Activated CD4-positive, CD25-positive, alpha-beta regulatory T cell treated with anti-CD3 and anti-CD28 coated beads, Interleukin-2, amount 50 U/mL, for 24 hours (primary cell): Measurements from ENCODE around the gene AKAP6.

Experiments
- ATAC-seq, 2 donors: fragments of 150-1000 bp; cut with Tn5 transposase; one replicate each; pipeline ENCODE4 v1.10.0; 2021; ENCODE audit warnings: mild to moderate bottlenecking in 1 of 2, moderate library complexity in 1 of 2

AKAP6 gene

DNA sequence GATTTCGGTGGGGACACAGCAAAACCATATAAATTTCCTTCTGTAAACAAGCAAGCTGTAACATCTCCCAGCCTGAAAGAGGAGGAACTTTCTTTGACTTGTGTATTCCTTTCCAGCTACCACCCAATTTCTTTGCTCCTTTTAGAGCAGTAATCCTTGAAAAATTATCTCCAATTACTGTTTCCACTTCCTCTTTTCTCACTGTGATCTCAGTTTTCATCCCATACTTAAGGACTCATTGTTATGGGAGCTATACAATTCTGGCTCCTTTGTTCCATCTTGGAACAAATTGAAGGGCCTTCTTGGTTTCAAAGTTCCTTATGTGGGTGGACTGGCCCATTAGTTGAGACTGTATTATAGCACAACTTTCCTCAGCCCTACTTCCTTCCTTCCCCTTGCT is 152.6 kb downstream of the AKAP6 start:
- ATAC-seq = no peak

DNA sequence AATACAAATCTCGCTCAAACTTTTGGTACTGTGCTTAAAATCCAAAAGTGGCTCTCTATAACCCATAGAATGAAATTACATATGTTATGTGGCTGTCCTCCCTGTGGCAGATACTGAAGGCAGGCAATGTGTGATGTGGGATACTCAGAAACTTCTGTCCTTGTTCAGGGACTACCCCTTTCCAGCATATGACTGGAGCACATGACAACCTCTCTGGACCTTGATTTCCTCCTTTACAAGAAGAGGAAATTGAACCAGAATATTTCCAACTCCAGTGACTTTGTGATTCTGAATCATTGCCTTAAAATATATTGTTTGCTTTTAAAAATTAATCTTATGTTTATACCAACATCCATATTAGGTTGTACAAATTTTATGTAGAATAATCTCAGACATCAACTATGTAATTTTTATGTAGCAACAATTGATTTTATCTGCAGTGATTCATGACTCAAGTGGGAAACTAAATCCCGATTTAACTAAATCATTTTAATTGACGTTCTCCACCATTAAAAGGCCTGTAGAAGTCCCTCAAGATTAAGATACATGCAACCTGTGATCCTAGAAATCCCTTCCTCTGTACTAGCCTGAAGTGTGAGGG is 162.4 kb downstream of the AKAP6 start:
- ATAC-seq = no peak

DNA sequence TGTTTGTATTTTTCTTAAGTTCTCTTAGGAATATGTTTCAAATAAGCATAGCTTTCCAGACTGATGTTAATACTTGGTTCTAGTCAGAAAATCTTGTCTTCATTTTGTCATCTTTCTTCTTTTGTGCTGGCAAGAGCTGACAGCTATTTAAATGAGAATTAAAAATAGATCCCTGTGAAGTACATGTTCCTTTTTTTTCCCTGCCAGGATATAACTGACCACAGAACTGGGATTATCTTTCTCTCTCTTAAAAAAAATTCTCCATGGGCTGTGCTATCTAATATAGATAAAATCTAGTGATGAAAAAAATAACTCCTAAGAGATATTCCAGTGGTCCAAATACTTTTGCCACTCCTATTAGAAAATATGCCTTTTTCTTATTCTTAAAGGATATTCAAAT is 163.4 kb downstream of the AKAP6 start:
- ATAC-seq = no peak

DNA sequence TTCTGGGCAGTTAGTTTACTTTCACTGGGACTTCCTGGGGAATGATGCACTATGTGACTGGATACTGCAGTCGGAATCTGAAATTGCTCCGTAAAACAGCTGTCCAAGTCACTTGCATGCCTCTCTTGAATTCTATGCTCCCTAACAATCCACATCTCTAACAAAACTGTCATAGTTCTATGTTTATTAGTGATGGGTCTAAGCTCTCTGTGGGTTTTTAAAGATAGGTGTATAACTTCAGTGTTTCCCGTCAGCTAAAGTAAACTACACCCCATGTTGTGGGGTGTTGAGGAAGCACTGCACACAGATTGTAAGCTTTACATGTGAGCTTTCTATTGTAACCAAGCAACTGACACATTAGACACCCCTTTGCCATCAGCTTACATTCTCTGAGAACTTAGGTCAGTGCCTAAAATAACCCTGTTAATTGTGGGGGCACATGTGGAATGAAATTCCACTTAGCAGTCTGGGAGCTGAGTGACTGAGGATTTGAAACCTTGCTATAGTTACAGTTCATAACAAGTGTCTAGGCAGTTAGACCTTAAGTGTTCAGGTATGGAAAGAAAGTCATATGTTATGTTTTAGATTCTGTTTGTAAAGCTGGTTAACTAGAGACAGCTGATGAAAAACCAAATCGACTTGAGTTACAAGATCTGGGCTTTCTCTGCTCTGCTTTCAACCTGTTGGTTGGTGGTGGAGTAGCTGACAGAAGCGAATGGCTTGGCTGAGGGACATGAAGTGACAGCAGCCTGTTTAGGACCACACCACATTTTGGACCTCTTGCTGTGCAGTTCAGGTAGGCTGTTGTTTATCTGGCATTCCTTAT is 165.7 kb downstream of the AKAP6 start:
- no peak for ATAC-seq

DNA sequence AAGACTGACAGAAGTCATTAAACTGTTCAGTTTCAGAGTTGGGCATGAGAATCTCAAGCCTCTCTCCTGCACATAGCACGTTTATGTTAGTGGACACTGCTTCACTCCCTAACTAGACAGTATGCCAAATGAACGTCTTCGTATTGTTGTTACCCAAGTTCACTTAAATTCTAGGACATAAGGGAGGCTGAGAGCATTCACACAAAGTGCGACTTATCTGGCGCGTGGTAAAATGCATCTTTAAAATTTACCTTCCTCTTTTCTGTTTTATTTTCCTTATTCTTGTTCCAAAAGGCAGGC is 166.3 kb downstream of the AKAP6 start:
- no peak for ATAC-seq

DNA sequence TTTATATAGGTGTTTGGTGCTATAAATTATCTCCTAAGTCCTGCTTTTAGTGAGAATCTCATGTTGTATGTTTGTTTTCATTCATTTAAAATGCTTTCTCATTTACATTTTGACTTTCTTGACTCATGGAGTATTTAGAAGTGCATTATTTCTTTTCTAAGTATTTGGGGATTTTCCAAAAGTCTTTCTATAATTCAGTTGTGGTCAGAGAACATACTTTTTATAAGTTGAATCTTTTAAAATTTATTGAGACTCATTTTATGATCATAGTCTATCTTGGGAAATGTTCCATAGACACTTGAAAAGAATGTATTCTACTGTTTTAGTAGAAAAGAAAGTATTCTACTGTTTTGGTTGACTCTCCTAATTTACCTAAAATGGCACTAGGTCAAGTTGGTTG is 168.2 kb downstream of the AKAP6 start:
- no peak for ATAC-seq

DNA sequence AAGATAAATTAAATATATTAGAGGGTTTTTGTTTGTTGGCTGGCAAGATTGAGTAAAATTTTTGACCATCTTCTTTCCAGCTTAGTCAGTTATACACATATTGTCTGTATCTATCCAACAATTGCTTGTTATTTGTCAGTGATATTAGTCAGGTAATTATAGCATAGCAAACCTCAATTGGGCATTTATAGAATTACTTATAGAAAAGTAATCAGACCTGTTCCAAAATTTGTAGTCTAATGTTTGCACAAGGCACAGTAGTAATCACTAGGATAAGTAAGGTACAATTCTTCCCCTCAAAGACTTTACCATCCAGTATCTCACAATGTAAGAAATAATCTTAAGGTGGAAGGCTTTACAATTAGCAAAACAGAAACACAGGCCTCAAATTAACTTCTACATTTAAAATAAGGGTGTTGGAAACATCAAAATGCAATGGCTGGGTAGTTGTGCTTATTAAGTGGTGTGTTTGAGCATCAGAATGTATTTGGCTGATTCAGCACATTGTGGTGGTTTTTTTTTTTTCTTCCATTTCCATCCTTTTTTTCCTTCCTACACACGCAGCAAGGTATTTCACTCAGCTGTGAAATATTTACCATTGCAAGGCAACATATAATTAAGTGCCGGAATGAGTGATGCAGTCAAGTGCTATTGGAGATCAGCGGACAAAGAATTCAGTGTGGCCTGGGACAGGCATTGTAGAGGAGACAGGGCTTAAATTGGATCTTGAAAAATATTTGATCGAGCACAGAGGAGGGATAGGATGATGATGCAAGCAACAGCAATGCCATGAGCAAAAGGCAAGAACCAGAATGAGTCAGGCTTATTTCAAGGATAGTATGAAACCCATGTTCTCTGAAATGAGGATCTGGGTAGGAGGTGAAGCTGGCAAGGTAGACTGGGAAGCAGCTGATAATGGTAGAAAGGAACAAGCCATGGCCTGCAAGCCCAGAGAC is 178.2 kb downstream of the AKAP6 start:
- ATAC-seq = no peak

DNA sequence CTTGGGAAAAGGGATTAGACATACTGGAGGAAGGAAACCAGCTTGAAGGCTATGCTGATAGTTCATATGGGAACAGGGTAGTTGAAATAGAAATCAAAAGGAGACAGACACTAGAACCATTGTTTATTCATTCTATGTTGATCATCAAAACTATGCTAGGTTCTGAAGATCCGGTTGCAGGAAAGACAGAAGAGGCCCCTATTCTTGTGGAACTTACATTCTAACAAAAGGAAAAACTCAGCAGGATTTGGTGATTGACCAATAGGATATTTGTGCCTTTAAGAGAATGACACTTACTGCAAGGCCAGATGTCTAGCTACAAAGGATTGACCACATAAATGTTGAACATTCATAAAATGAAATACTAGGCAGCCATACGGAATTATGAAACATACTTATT is 179.2 kb downstream of the AKAP6 start:
- no peak for ATAC-seq

DNA sequence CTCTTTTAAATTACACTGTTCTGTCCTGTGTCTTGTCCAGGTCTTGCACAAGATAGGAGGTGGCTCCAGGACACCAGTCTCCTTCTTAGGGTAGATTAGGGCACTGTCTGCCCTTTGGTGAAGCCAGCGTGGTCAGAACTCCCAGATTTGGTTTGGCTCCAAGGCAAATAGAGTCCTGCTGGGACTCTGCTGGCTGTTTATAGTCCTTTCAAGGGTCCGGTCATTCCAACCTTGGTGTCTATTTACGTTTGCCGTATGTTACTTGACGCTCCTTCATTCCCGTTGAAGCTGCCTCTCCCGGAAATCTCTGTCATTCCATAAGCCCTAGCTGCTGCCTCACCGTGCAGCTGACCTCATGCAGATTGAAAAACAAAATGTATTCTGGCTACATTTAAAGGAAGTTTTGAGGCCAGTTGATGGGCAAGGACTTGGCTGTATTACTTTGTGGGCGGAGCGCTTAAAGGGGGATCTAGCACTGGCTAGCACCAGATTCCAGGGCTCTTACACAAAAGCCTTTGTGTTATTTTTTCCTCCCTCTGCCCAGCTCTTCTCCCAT is 180.6 kb downstream of the AKAP6 start:
- no peak for ATAC-seq

DNA sequence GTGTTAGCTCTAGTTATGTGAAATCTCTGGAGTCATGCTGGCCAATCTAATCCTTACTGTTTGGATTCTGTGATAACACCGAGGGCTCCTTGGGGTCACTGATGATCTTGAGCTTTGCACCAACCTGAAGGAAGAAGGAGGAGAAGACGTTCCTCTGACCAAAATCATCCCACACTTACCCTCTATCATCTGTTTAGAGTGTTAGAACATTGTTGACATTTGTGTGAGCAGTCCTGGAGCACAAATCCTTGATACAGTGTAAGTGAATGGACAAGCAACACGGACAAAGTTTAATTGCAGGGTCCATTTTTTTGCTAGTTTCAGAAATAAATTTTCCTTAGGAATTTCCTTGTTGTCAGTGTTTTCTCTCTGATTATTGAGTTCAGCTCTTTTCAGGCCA is 181.7 kb downstream of the AKAP6 start:
- ATAC-seq = no peak

DNA sequence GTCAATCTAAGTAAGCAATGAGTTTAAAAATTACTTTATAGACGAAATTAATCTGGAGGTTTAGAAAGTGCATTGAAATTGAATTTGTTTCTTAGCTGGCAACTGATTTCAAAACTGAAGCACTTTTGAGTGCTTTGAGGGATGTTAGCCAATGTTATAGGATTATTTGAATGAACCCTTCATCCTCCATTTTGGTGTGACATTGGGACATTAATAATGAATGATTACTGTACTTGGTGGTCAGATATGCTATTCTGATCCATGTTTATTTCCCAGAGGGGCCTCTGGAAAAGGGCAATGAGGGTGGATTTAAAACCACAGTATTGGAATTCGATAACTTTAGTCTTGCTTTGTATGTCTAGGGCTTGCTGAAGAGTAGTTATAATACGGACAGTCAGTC is 183.2 kb downstream of the AKAP6 start:
- ATAC-seq = no peak

DNA sequence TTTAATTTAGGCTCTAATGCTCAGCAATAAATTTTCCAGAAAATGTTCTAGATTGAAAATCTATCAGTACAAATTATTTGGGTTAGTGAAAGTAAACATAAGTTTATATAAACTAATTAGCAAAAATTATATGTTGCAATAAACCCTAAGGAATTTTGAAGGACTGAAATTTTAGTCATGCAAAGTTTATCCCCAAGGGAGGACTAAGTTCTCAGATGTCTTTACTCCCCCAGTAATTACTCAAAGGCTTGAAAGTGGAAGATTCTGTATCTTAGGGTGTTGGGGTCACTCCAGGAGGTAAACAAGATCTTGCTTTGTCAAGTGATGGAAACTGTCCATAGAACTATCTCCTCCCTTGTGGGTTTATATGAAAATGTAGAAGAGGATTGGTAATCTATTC is 183.7 kb downstream of the AKAP6 start:
- ATAC-seq = no peak

DNA sequence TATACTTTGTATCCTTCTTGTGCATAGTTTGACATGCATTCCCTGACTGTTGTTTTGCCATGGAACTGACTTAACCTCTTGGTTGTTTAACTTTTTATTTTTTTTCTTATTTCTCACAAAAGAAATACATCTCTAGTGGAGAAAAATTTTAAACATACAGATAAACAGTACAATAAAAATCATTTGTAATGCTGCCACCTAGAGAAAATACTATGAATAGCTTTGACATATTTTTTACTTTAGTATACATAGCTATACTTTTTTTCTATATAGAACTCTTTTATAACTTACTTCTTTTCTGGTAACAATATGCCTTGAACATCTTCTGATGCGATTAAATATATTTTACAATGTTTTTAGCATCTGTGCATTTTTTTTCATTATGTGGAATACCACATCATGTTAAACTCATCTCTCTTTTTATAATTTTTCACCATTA is 184.5 kb downstream of the AKAP6 start:
- ATAC-seq = no peak

DNA sequence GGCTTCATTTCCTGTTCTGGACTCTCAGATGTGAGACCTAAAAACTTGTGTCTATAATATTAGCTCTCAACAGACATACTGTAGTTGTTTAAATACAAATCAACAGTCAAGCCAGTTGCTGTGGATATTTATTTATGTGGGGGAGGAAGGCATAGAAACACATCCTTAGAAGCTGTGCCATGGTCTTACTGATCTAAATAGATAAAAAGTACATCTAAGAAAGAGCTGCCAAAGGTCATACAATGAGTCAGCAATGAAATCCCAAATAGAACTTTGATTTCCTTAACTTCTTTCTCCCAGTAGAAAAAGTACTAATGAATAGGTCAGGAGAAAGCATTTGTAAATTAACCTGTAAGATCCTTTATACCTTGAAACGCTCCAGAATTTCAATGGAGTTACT is 185.1 kb downstream of the AKAP6 start:
- ATAC-seq = no peak

DNA sequence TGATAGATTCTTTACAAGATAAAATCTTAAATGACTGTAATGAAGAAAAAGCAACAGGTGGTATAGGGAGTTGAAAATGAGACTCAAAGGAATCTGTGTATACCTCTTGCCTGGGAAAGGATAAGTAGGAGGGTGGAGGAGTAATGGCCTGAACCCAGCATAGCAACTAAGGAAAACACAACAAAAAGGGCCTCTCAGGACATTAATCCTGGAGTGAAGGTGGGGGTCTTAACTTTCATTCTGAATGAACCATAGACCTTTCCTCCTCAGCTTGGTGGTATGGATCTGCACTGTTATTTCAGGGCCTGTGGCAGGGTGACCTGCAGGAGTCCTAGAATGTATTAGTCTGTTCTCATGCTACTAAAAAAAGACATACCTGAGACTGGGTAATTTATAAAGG is 185.6 kb downstream of the AKAP6 start:
- no peak for ATAC-seq

DNA sequence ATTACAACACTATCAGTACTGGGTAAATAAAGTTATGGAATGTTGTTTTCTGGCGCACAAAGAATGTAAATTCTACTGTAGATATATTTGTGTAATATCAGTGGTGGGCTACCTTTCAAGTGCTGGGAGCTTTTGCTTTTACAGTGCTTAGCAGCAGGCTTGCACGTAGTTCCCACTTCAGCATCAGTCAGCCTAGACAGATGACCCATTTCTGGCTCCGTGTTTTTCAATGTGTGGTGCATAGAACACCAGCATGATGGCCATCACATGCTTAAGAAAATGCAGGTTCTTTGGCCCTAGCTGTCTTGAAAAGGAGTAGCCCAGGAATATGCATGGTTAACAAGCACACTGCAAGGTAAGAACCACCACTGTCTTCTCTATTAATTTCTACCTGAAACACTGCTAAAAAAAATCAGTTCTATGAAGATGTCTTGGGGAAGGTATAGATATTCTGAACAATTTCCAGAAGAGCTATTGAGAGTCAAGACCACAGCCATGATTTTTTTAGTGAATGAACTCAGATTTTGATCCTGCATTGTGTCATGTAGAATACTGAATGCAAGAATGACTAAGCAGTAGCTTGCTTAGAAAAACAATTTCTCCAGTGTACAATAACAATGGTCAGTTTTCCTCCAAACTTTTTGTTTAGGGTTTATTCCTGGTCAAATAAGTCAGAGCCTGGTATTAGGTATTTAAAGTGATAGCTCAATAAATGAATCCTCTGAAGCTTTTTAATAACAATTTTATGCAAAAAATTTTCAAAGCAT is 195.7 kb downstream of the AKAP6 start:
- no peak for ATAC-seq

DNA sequence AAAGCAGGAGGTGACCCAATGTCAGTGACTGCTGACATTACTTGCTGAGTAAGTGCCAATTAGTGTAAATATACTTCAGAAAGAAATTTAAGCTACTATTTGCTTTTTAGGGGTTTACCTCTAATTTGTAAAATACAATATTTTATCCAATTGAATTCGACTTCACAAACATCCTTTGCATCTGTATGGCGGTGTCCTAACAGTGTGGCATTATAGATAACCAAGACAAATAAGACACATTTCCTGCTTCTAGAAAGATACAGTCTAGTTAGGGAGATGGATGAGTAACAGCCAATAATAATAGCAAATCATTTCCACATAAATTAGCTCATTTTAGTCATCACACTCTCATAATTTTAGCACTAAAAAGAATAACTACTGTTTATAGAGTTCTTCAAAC is 196.5 kb downstream of the AKAP6 start:
- no peak for ATAC-seq

DNA sequence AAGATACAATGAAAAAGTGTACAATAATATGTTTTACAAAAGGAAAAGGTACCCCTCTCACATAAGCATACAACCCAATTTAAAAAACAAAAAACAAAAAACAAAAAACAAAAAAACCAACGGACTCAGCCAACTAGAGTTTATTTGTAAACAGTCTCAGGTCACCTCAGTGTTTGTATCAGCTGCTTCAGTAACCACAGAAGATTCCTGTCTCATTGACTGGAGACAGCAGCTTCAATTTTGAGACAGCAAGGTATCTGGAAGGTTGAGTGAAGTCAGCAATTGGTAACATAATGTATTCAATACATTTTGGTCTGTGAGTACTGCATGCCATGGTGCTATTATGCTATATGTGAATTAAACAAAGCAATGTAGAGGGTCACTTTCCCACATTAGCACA is 201.7 kb downstream of the AKAP6 start:
- no peak for ATAC-seq

DNA sequence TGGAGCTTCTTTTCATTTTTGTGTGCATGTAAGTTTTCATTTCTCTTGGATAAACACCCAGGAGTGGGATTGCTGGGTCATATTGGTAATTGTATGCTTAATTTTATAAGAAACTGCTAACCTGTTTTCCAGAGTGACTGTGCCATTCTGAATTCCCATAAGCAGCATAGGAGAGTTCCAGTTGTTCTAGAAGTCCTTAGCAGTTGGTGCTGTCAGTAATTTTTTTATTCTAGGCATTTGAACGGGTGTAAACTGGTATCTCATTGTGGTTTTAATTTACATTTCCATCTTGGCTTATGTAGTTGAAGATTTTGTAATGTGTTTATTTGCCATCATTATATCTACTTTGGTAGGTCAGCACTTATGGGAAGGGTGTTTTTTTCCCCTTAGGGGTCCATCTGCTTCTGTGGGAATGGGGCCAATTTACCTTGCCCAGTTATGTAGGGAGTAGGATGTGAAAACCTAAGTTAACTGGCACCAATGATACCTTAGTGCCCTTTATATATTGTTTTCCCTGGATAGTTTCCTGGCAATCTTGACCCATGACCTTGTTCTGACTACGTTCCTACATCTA is 202.9 kb downstream of the AKAP6 start:
- no peak for ATAC-seq

DNA sequence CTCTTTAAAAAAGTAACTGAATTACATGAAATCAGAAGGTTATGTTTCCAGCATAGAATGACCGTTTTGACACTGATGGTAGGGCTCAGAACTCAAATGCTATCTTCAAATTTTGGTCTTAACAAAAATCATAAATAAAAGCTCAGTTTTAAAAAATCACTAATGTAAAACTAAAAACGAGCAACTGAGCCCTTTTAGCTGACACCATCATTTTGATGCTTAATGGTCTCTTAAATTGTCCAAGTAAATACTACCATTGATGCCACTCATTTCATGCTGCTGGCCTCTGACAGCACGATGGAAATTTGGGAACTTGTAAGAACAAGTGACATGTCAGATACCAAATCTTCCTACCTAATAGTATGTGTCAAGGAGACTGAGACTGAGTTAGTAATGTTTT is 205.0 kb downstream of the AKAP6 start:
- no peak for ATAC-seq

DNA sequence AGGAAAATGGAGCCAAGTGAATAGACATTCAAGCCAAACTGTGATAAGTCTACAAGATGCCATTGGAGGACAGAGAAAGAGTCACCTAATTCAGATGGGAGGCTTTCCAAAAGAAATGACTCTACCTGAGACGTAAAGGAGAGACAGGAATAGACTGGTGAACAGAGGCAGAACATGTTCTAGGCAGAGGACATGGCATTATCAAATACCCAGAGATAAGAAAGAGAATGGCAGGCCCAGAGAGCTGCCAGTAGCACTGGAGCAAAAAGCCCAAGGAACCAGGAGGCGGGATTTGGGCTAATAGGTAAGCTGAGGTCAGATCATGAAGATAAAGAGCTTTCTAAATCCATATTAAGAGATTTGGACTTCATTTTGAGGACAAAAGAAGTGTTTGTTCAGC is 207.1 kb downstream of the AKAP6 start:
- ATAC-seq = no peak

DNA sequence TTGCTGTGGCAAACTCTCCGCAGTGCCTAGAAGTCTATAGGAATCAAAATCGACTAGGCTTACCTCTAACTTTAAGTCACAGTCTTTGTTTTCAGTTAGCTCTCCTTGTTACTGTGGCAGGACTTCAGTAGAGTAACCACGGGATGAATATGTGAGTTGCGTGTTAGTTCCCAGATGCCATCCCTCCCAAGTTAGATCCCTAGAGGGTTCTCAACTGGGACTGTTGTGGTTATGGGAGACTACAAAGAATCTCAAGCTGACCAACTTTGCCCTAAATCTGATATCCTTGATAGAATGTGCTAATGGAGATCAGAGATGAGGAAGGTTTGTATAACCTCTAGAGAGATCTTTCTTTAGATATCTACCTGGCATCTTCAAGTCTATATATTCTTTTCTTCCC is 208.1 kb downstream of the AKAP6 start:
- ATAC-seq = no peak
